Measurements from ENCODE around the gene MANSC1. TPM values are rescaled to one million over a fixed set of nuclear protein-coding genes. Genes with fewer than 3 reads are reported as not detected.

Gene MANSC1
- total RNA-seq, 1 experiment from 2014 or later = 10.0 TPM

DNA sequence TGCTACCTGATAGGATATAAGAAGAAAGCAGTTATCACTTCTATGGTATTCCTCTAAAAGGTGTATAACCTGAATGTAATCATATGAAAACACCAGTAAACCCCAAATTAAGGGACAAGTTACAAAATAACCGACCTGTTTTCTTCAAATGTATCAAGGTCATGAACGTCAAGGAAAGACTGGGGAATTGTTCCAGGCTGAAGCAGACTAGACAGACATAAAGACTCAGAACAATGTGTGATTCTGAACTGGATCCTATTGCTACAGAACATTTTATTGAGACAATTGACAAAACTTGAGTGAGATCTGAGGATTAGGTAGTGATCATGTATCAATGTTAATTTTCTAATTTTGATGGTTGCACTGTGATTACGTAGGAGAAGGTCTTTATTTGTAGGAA, 67.8 kb downstream of the MANSC1 start:
- BruUV-seq (replicated peaks) = no TSS peak
- ATAC-seq (no peak), DNase-seq (ENCODE audit: low read depth, low spot score) (no peak)
- ChIA-PET POLR2A (interaction anchor here (0.6 kb wide), 1 partner anchor 13 kb away, joined by 8 read pairs; no protein-coding TSS in a partner anchor), CTCF (no interaction called here)
- Histone ChIP-seq H3K27me3 (ENCODE audit: control insufficient read depth, insufficient read depth, low read length) (no peaks in the 10 kb centered on the region), H3K27ac (ENCODE audit: low read length) (no peak overlapping the region), H3K9me3 (ENCODE audit: control insufficient read depth, insufficient read depth, low read depth, low read length) (no peaks in the 10 kb centered on the region), H3K4me1 (ENCODE audit: control insufficient read depth, insufficient read depth, low read length) (peaks cover 7% of the 10 kb centered on the region; the same call in 1 of the 2 replicates), H3K4me3 (ENCODE audit: low read depth in 2 of 2, low read length in 2 of 2) (no peak overlapping the region), H3K36me3 (ENCODE audit: control insufficient read depth, insufficient read depth, low read length) (no peaks in the 10 kb centered on the region)
- intact Hi-C loops (cut with micrococcal nuclease; ENCODE audit: unreplicated experiment) (no loop called here), in situ Hi-C loops (cut with HindIII; ENCODE audit: low pct_unique_long_range_greater_than_20kb, low sequenced_read_pairs) (no loop called here)
- TF ChIP-seq, protein P1, sequence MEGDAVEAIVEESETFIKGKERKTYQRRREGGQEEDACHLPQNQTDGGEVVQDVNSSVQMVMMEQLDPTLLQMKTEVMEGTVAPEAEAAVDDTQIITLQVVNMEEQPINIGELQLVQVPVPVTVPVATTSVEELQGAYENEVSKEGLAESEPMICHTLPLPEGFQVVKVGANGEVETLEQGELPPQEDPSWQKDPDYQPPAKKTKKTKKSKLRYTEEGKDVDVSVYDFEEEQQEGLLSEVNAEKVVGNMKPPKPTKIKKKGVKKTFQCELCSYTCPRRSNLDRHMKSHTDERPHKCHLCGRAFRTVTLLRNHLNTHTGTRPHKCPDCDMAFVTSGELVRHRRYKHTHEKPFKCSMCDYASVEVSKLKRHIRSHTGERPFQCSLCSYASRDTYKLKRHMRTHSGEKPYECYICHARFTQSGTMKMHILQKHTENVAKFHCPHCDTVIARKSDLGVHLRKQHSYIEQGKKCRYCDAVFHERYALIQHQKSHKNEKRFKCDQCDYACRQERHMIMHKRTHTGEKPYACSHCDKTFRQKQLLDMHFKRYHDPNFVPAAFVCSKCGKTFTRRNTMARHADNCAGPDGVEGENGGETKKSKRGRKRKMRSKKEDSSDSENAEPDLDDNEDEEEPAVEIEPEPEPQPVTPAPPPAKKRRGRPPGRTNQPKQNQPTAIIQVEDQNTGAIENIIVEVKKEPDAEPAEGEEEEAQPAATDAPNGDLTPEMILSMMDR (IDR thresholded peaks at IDR 0.05) = no peak
- TF ChIP-seq, protein P2, sequence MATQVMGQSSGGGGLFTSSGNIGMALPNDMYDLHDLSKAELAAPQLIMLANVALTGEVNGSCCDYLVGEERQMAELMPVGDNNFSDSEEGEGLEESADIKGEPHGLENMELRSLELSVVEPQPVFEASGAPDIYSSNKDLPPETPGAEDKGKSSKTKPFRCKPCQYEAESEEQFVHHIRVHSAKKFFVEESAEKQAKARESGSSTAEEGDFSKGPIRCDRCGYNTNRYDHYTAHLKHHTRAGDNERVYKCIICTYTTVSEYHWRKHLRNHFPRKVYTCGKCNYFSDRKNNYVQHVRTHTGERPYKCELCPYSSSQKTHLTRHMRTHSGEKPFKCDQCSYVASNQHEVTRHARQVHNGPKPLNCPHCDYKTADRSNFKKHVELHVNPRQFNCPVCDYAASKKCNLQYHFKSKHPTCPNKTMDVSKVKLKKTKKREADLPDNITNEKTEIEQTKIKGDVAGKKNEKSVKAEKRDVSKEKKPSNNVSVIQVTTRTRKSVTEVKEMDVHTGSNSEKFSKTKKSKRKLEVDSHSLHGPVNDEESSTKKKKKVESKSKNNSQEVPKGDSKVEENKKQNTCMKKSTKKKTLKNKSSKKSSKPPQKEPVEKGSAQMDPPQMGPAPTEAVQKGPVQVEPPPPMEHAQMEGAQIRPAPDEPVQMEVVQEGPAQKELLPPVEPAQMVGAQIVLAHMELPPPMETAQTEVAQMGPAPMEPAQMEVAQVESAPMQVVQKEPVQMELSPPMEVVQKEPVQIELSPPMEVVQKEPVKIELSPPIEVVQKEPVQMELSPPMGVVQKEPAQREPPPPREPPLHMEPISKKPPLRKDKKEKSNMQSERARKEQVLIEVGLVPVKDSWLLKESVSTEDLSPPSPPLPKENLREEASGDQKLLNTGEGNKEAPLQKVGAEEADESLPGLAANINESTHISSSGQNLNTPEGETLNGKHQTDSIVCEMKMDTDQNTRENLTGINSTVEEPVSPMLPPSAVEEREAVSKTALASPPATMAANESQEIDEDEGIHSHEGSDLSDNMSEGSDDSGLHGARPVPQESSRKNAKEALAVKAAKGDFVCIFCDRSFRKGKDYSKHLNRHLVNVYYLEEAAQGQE (IDR thresholded peaks at IDR 0.05; ENCODE audit: insufficient read depth in 1 of 2, low read depth in 2 of 2, low read length in 1 of 2) = no peak
- TF ChIP-seq TCF7L2 (IDR thresholded peaks at IDR 0.05; ENCODE audit: low read depth, low read length) (no peak), SIN3A (IDR thresholded peaks at IDR 0.05; ENCODE audit: borderline replicate concordance, insufficient read depth, low read depth, low read length) (no peak), POLR2AphosphoS5 (IDR thresholded peaks at IDR 0.05; ENCODE audit: low read depth, low read length) (no peak)

DNA sequence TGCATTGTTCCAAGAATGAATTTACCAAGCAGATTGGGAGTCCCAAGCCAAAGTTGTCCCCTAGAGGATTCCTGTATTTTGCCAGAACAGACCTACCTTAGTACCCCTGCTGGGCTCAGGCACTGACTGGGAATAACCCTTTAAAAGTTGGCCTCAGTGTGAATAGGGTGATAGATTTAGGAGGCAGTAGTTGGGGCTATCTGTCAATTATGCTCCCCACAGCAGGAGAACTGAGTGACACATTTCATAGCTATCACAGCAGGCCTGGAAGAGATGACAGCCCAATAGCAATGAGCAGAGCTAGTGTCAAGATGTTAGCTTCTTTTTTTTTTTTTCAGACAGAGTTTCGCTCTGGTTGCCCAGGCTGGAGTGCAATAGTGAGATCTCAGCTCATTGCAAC, 68.9 kb downstream of the MANSC1 start:
- Histone ChIP-seq H3K4me1 (ENCODE audit: control insufficient read depth, insufficient read depth, low read length) (peaks cover 7% of the 10 kb centered on the region; the same call in 1 of the 2 replicates), H3K9me3 (ENCODE audit: control insufficient read depth, insufficient read depth, low read depth, low read length) (no peaks in the 10 kb centered on the region), H3K36me3 (ENCODE audit: control insufficient read depth, insufficient read depth, low read length) (no peaks in the 10 kb centered on the region), H3K27ac (ENCODE audit: low read length) (no peak overlapping the region), H3K4me3 (ENCODE audit: low read depth in 2 of 2, low read length in 2 of 2) (no peak overlapping the region), H3K27me3 (ENCODE audit: control insufficient read depth, insufficient read depth, low read length) (no peaks in the 10 kb centered on the region)
- DNase-seq (ENCODE audit: low read depth, low spot score) = no peak
- BruUV-seq (replicated peaks) = no TSS peak
- ATAC-seq = no peak
- TF ChIP-seq, protein P2 (IDR thresholded peaks at IDR 0.05; ENCODE audit: insufficient read depth in 1 of 2, low read depth in 2 of 2, low read length in 1 of 2) = no peak
- TF ChIP-seq SIN3A (IDR thresholded peaks at IDR 0.05; ENCODE audit: borderline replicate concordance, insufficient read depth, low read depth, low read length) (no peak), TCF7L2 (IDR thresholded peaks at IDR 0.05; ENCODE audit: low read depth, low read length) (no peak), POLR2AphosphoS5 (IDR thresholded peaks at IDR 0.05; ENCODE audit: low read depth, low read length) (no peak)
- TF ChIP-seq, protein P1 (IDR thresholded peaks at IDR 0.05) = no peak
- in situ Hi-C loops (cut with HindIII; ENCODE audit: low pct_unique_long_range_greater_than_20kb, low sequenced_read_pairs) = no loop called here
- ChIA-PET CTCF (no interaction called here), POLR2A (no interaction called here)
- intact Hi-C loops (cut with micrococcal nuclease; ENCODE audit: unreplicated experiment) = no loop called here

Measured in Panc1 (cell line).